IMR-90 (cell line): ENCODE measurements around the gene PFKP. TPM values are rescaled to one million over a fixed set of nuclear protein-coding genes. Genes with fewer than 3 reads are reported as not detected.
A peak's percentile ranks its signal among the peaks of the same experiment; 100 is the strongest.

Experiments used
- BHLHE40 ChIP-seq: fragments of 150-350 bp; IDR thresholded peaks from 2 replicates; pipeline ENCODE4 v1.6.1; 2016; ENCODE audit warnings: mild to moderate bottlenecking, low read depth, low read length
- polyA plus RNA-seq, 3 experiments: library from polyadenylated mRNA; depleted of rRNA; stranded (reverse); fragments of >200 nt; gene quantifications; 2 replicates each; pipeline ENCODE4 v1.2.3, GENCODE V29; 2012; ENCODE audit warnings: low replicate concordance in 1 of 3
- total RNA-seq: library from RNA; depleted of rRNA; stranded (reverse); fragments of >200 nt; gene quantifications from 2 replicates; pipeline ENCODE4 v1.2.3, GENCODE V29; 2012
- TF ChIP-seq, protein P1 (sequence below): fragments of 150-350 bp; IDR thresholded peaks from 2 replicates; pipeline ENCODE4 v1.6.1; 2017; ENCODE audit warnings: mild to moderate bottlenecking, antibody characterized with exemption, low read length, low read depth

The PFKP gene
- total and polyA plus RNA-seq, 2 of the 4 experiments (the other 2 are of a cell fraction) = 223 to 294 TPM

GRCh38 chr10:3099291-3100092 lies 32.1 kb downstream of the PFKP start (continued):
- TF ChIP-seq, protein P1, sequence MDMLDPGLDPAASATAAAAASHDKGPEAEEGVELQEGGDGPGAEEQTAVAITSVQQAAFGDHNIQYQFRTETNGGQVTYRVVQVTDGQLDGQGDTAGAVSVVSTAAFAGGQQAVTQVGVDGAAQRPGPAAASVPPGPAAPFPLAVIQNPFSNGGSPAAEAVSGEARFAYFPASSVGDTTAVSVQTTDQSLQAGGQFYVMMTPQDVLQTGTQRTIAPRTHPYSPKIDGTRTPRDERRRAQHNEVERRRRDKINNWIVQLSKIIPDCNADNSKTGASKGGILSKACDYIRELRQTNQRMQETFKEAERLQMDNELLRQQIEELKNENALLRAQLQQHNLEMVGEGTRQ = no peak
- 0 out of 2 replicates have a peak, but pooled peaks have one; percentile 8 for TF ChIP-seq BHLHE40
